Endodermal cell (in vitro differentiated cells): ENCODE data around the gene AKAP6. TPM values are rescaled to one million over a fixed set of nuclear protein-coding genes. Genes with fewer than 3 reads are reported as not detected.
A peak's percentile ranks its signal among the peaks of the same experiment; 100 is the strongest.
"Not testable (repeated sequence)": the region's sequence is repeated elsewhere in the genome, so short reads cannot be mapped to it uniquely, and the experiment has no call there.

Experiments
- DNase-seq: peaks from one replicate; pipeline ENCODE4 v3.0.0-alpha.2; 2017
- H3K27ac ChIP-seq: 2 replicates; pipeline ENCODE4 v1.5.1; 2013; ENCODE audit warnings: mild to moderate bottlenecking, low read depth, low read length, moderate library complexity
- H3K27me3 ChIP-seq: 2 replicates; pipeline ENCODE4 v1.6.1; 2013; ENCODE audit warnings: mild to moderate bottlenecking, low read length, moderate library complexity; ENCODE audit not compliant: insufficient read depth, control insufficient read depth, poor library complexity, severe bottlenecking
- H3K36me3 ChIP-seq: 2 replicates; pipeline ENCODE4 v1.7.0; 2013; ENCODE audit warnings: mild to moderate bottlenecking, low read length, moderate library complexity; ENCODE audit not compliant: control insufficient read depth, insufficient read depth
- H3K4me1 ChIP-seq: one replicate; pipeline ENCODE4 v1.7.0; 2013; ENCODE audit warnings: low read length; ENCODE audit not compliant: control insufficient read depth, insufficient read depth
- H3K4me3 ChIP-seq: 2 replicates; pipeline ENCODE4 v1.5.1; 2013; ENCODE audit warnings: mild to moderate bottlenecking, low read length, moderate library complexity
- H3K9ac ChIP-seq: 2 replicates; pipeline ENCODE4 v1.6.1; 2013; ENCODE audit warnings: mild to moderate bottlenecking, low read length, moderate library complexity; ENCODE audit not compliant: poor library complexity, severe bottlenecking; ENCODE audit errors: extremely low read depth
- H3K9me3 ChIP-seq: 2 replicates; pipeline ENCODE4 v1.6.1; 2013; ENCODE audit warnings: mild to moderate bottlenecking, low read length, moderate library complexity; ENCODE audit not compliant: control insufficient read depth
- H3K27ac Mint-ChIP-seq: 2 replicates; pipeline ENCODE4 v1.8.0; 2020; ENCODE audit warnings: mixed read lengths
- H3K27me3 Mint-ChIP-seq: 2 replicates; pipeline ENCODE4 v1.8.0; 2021; ENCODE audit warnings: mild to moderate bottlenecking, mixed read lengths; ENCODE audit not compliant: insufficient read depth
- H3K36me3 Mint-ChIP-seq: 2 replicates; pipeline ENCODE4 v1.8.0; 2020; ENCODE audit warnings: low read depth, mixed read lengths
- H3K4me1 Mint-ChIP-seq: 2 replicates; pipeline ENCODE4 v1.8.0; 2020; ENCODE audit warnings: mixed read lengths
- H3K4me3 Mint-ChIP-seq: 2 replicates; pipeline ENCODE4 v1.8.0; 2020; ENCODE audit warnings: mild to moderate bottlenecking, moderate library complexity, mixed read lengths
- H3K9me3 Mint-ChIP-seq: 2 replicates; pipeline ENCODE4 v1.8.0; 2020; ENCODE audit warnings: mild to moderate bottlenecking, mixed read lengths
- WGBS, 2 experiments: methylation state at CpG; one replicate each; pipeline versions ENCODE4 v1.1.5 to v1.1.7; 2013; ENCODE audit warnings: missing lambda C conversion rate in 2 of 2, mixed read lengths in 1 of 2; ENCODE audit not compliant: insufficient coverage in 1 of 2, insufficient read length in 1 of 2; 5-methylcytosine and 5-hydroxymethylcytosine counted together
- total RNA-seq, 2 donors: library from RNA; stranded (reverse); fragmentation: NEBNext Ultra II Directional in 1 of 2; extraction: Animal tissue kit (Norgen Biotek cat#: 25700) in 1 of 2; gene quantifications; 2 replicates in 1 of 2; 3 replicates in 1 of 2; pipeline ENCODE4 v1.2.1, GENCODE V29; 2021
- TF ChIP-seq, protein P1 (sequence below): fragments of 200-600 bp; sonication (generic); conservative IDR thresholded peaks from 2 replicates; pipeline ENCODE4 v1.5.0; 2021; ENCODE audit warnings: antibody characterized with exemption, mild to moderate bottlenecking

Gene AKAP6
- total RNA-seq, 2 donors from 2014 or later, result 4.3 to 5.0 TPM

DNA sequence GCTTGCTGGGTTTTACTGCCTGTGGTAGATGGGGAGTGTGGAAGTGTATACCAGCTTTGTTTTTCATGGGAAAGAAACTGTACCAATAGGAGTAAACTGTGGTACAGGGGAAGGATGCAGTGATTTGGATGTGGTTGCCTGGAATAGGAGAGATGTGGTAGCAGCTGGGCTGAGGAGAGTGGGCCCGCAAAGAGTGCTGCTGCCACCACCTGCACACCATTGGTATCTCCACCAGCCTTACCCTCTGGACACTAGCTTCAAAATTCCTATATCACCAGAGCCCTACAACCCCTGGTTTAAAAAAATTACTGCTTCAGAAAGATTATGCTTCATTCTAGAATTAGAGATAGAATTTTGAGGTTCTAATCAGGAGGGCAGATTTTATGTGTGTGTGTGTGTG lies 53.6 kb downstream of the AKAP6 start:
- no peak overlapping the region for H3K4me3 ChIP-seq
- TF ChIP-seq, protein P1, sequence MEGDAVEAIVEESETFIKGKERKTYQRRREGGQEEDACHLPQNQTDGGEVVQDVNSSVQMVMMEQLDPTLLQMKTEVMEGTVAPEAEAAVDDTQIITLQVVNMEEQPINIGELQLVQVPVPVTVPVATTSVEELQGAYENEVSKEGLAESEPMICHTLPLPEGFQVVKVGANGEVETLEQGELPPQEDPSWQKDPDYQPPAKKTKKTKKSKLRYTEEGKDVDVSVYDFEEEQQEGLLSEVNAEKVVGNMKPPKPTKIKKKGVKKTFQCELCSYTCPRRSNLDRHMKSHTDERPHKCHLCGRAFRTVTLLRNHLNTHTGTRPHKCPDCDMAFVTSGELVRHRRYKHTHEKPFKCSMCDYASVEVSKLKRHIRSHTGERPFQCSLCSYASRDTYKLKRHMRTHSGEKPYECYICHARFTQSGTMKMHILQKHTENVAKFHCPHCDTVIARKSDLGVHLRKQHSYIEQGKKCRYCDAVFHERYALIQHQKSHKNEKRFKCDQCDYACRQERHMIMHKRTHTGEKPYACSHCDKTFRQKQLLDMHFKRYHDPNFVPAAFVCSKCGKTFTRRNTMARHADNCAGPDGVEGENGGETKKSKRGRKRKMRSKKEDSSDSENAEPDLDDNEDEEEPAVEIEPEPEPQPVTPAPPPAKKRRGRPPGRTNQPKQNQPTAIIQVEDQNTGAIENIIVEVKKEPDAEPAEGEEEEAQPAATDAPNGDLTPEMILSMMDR, result peak; percentile 70
- peak; percentile 56 for DNase-seq
- H3K27me3 ChIP-seq, result peaks cover 72% of the 10 kb centered on the region
- no peak overlapping the region for H3K9ac ChIP-seq
- H3K4me1 ChIP-seq, result peaks cover 7% of the 10 kb centered on the region
- Mint-ChIP-seq H3K9me3 (no peaks in the 10 kb centered on the region), H3K4me3 (no peak overlapping the region), H3K27me3 (peaks cover 79% of the 10 kb centered on the region), H3K36me3 (no peaks in the 10 kb centered on the region), H3K27ac (no peak overlapping the region), H3K4me1 (peaks cover 6% of the 10 kb centered on the region)
- no peak overlapping the region for H3K27ac ChIP-seq
- no peaks in the 10 kb centered on the region for H3K9me3 ChIP-seq
- WGBS, 2 experiments, result no CpG with 5 or more reads among the region's 1 CpG
- H3K36me3 ChIP-seq, result no peaks in the 10 kb centered on the region

DNA sequence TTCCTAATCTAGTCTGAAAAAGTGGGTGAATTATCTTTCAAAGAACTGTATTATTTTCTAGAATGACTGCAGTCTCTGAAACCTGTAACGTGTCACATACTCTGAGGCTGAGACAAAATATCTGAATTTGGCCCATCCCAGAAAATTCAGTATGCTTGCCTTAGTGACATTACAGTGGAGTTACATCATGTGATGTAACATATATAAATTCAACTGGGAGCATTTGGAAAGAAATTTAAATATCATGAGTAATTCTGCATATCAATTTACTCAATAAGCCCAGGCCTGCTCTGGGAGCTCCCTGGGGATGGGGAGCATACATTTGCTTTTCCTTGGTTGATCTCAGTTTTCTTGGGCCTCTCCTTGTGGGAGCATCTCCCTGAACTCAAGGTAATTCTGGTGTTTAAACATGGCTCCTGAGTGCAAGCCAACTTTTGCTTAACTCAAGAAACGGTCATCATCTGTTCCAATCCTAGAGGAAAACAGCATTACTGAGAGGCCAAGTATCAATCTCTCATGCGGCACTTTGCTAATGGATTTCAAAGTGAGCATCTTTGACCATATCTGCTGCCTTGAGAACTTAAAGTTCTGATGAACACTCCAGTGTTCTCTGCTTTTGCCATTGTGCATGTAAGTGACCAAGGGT lies 54.4 kb downstream of the AKAP6 start:
- H3K27me3 Mint-ChIP-seq, result peaks cover 80% of the 10 kb centered on the region
- Histone ChIP-seq H3K4me1 (peaks cover 7% of the 10 kb centered on the region), H3K27ac (no peak overlapping the region), H3K27me3 (peaks cover 65% of the 10 kb centered on the region), H3K9me3 (no peaks in the 10 kb centered on the region), H3K9ac (no peak overlapping the region), H3K4me3 (no peak overlapping the region), H3K36me3 (no peaks in the 10 kb centered on the region)
- WGBS, 2 experiments, result 90 to 93% methylated on average over 3 of the region's 3 CpGs
- TF ChIP-seq, protein P1, result no peak
- H3K27ac Mint-ChIP-seq, result no peak overlapping the region
- DNase-seq, result no peak
- H3K4me3 Mint-ChIP-seq, result no peak overlapping the region
- peaks cover 2% of the 10 kb centered on the region for H3K9me3 Mint-ChIP-seq
- no peaks in the 10 kb centered on the region for H3K36me3 Mint-ChIP-seq
- peaks cover 6% of the 10 kb centered on the region for H3K4me1 Mint-ChIP-seq

DNA sequence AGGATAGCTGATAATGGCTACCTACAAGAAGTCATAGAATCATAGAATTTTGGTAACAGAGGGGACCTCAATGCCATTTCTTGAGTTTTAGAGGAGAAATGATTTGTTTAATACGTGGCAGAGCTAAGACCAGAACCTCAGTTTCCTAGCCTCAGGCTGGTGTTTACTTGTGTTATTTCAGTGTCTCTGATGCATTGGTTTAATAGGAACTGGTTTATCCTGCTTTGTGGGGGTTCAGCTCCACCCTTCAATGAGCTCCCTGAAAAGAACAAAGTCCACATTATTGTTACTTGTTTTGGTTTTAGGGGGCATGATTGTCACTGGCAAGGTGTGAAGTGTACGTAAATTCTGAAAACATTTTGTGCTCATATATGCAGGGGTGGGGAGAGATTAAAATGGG lies 55.4 kb downstream of the AKAP6 start:
- DNase-seq, result no peak
- Mint-ChIP-seq H3K4me3 (no peak overlapping the region), H3K4me1 (peaks cover 6% of the 10 kb centered on the region), H3K27me3 (peaks cover 76% of the 10 kb centered on the region), H3K36me3 (no peaks in the 10 kb centered on the region), H3K9me3 (peaks cover 11% of the 10 kb centered on the region), H3K27ac (no peak overlapping the region)
- 90% methylated on average over 2 of the region's 2 CpGs for WGBS, 2 experiments
- no peak overlapping the region for H3K9ac ChIP-seq
- TF ChIP-seq, protein P1, result no peak
- peaks cover 59% of the 10 kb centered on the region for H3K27me3 ChIP-seq
- H3K4me1 ChIP-seq, result peaks cover 7% of the 10 kb centered on the region
- no peak overlapping the region for H3K27ac ChIP-seq
- H3K4me3 ChIP-seq, result no peak overlapping the region
- no peaks in the 10 kb centered on the region for H3K36me3 ChIP-seq
- peaks cover 8% of the 10 kb centered on the region for H3K9me3 ChIP-seq

DNA sequence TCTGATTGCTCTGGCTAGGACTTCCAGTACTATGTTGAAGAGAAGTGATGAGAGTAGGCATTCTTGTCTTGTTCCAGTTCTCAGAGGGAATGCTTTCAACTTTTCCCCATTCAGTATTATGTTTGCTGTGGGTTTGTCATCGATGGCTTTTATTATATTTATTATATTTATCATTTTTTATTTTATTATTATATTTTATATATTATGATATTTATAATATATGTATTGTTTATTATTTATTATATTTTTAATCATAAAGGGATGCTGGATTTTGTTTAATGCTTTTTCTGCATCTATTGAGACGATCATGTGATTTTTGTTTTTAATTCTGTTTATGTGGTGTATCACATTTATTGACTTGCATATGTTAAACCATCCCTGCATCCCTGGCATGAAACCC lies 58.2 kb downstream of the AKAP6 start:
- not testable (repeated sequence) for H3K4me3 ChIP-seq, H3K4me1 Mint-ChIP-seq, H3K36me3 ChIP-seq, H3K36me3 Mint-ChIP-seq, H3K4me1 ChIP-seq, H3K9ac ChIP-seq, H3K4me3 Mint-ChIP-seq, DNase-seq, H3K27ac Mint-ChIP-seq, H3K27ac ChIP-seq
- no CpG with 5 or more reads among the region's 2 CpGs for WGBS, 2 experiments
- Mint-ChIP-seq H3K27me3 (peaks cover 65% of the 10 kb centered on the region), H3K9me3 (peaks cover 17% of the 10 kb centered on the region)
- H3K9me3 ChIP-seq, result peaks cover 16% of the 10 kb centered on the region
- H3K27me3 ChIP-seq, result peaks cover 36% of the 10 kb centered on the region
